ENCODE measurements around the gene TNFRSF21.
"Not testable (repeated sequence)": the region's sequence is repeated elsewhere in the genome, so short reads cannot be mapped to it uniquely, and the experiment has no call there.

GRCh38 chr6:47328606-47329005 lies 18.9 kb upstream of the TNFRSF21 start:
- not testable (repeated sequence) for TF ChIP-seq CTCF (conservative IDR thresholded peaks at IDR 0.05; ENCODE audit: low read length); EZH2phosphoT487 (IDR thresholded peaks at IDR 0.05; ENCODE audit: borderline replicate concordance)
